Hepatocyte (in vitro differentiated cells): ENCODE results near the gene AGXT.

ENCODE experiments used
- CTCF ChIP-seq: fragments of 200-600 bp; sonication (generic); IDR thresholded peaks from 2 replicates; pipeline ENCODE4 v1.5.1; 2016; ENCODE audit warnings: antibody characterized with exemption, mild to moderate bottlenecking; ENCODE audit not compliant: poor library complexity
- EZH2 ChIP-seq: fragments of 200-600 bp; sonication (generic); IDR thresholded peaks from 2 replicates; pipeline ENCODE4 v1.6.1; 2016; ENCODE audit warnings: antibody characterized with exemption, mild to moderate bottlenecking, borderline replicate concordance
- EZH2phosphoT487 ChIP-seq: fragments of 200-600 bp; sonication (generic); IDR thresholded peaks from one replicate; pipeline ENCODE4 v1.6.1; 2018; ENCODE audit warnings: antibody characterized with exemption, mild to moderate bottlenecking, low read depth, moderate library complexity; ENCODE audit not compliant: unreplicated experiment, severe bottlenecking

GRCh38 chr2:240839152-240840143 lies 29.2 kb upstream of the AGXT start:
- TF ChIP-seq CTCF = no peak
- TF ChIP-seq EZH2phosphoT487 = no peak
- no peak for TF ChIP-seq EZH2
